ENCODE data around the gene RALGPS1.
A peak's percentile ranks its signal among the peaks of the same experiment; 100 is the strongest.

RALGPS1 gene

GRCh38 chr9:126981218-126981617 lies 66.6 kb downstream of the RALGPS1 start:
- H3K4me3 ChIP-seq (ENCODE audit: low read depth, low read length), result no peak overlapping the region
- DNase-seq (ENCODE audit: low read depth), result no peak

- H3K4me3 ChIP-seq (ENCODE audit: low read depth, low read length), result no peak overlapping the region
- no peak for DNase-seq (ENCODE audit: low read depth)
Measured at GRCh38 chr9:126982215-126983002, 67.8 kb downstream of the RALGPS1 start.

DNA sequence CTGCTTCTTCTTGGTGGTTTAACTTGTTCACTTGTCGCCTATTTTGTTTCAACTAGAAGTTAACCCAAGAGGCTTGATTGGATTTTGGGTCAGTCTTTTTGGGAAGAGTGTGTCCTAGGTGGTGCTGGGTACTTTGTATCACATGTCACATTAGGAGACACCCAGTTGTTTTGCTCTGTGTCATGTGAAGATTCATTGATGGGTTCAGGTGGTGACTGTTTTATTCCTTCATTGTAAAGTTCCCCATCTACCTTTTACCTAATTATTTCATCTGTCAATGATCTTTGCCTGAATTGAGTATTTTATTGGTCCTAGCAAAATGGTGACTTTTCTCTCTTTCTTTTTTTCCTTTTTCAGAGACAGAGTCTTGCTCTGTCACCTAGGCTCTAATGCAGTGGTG lies 69.2 kb downstream of the RALGPS1 start:
- H3K4me3 ChIP-seq (ENCODE audit: low read depth, low read length), result no peak overlapping the region
- DNase-seq (ENCODE audit: low read depth), result no peak

DNA sequence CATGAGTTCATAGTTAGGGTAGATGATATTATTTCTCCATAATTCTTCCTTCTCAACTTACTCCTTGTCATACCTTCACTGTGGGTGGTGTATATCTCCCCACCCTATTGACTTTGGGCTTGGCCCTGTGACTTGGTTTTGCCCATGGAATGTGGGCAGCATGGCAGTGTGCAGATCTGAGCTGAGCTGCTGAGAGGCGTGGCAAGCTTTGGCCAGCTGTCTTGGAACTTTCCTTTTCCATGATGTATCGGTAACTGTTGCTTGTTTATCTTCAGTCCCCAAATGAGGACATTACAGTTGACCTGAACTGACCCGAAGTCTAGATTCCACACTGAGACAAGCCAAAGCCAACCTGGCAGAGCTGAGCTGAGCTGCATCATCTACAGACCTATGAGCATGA lies 70.4 kb downstream of the RALGPS1 start:
- DNase-seq (ENCODE audit: low read depth), result no peak
- H3K4me3 ChIP-seq (ENCODE audit: low read depth, low read length), result no peak overlapping the region

- peak; percentile 36 for DNase-seq (ENCODE audit: low read depth)
- H3K4me3 ChIP-seq (ENCODE audit: low read depth, low read length), result no peak overlapping the region
Measured at GRCh38 chr9:126985870-126986498, 71.4 kb downstream of the RALGPS1 start.

DNA sequence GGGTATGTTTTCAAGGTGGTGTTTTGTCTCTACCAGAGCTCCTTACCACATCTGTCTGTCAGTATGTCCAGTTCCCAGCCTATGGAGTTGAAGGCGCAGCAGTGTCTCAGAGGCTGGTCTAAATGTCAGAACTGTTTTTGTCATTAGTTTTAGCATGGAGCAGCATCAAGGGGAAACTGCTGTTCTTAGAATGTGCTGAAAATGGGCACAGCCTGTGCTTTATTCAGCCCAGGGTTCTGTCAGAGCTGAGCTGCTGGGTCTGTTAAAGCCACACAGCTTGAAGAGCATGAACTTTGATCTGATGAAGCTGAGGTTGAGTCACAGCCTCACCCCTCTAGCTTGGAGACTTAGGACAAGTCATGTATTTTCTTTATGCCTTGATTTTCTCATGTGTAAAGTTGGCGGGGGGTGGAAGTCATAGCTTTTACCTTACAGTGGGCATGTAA lies 71.9 kb downstream of the RALGPS1 start:
- no peak overlapping the region for H3K4me3 ChIP-seq (ENCODE audit: low read depth, low read length)

GRCh38 chr9:126988857-126989256 lies 74.3 kb downstream of the RALGPS1 start:
- H3K4me3 ChIP-seq (ENCODE audit: low read depth, low read length), result no peak overlapping the region
- no peak for DNase-seq (ENCODE audit: low read depth)

More for the DNA sequence above, 71.9 kb downstream of the RALGPS1 start:
- no peak for DNase-seq (ENCODE audit: low read depth)

GRCh38 chr9:126989847-126990842 lies 75.6 kb downstream of the RALGPS1 start:
- no peak overlapping the region for H3K4me3 ChIP-seq (ENCODE audit: low read depth, low read length)
- DNase-seq (ENCODE audit: low read depth), result no peak

GRCh38 chr9:126991183-126991582 lies 76.6 kb downstream of the RALGPS1 start:
- DNase-seq (ENCODE audit: low read depth), result no peak

DNA sequence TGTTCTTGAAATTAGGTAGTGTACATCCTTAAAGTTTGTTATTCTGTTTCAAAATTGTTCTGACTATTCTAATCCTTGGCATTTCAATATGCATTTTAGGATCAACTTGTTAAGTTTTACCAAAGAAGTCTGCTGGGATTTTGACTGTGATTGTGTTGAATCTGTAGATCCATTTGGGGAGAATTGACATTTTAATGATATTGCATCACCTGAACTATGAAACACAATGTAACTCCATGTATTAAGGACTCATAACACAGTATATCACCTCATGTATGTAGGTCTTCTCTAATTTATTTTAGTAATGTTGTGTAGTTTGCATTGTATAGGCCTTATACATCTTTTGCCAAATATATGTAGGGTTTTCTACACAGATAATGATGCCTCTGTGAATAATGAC lies 77.8 kb downstream of the RALGPS1 start:
- DNase-seq (ENCODE audit: low read depth), result no peak
- no peak overlapping the region for H3K4me3 ChIP-seq (ENCODE audit: low read depth, low read length)

More at GRCh38 chr9:126991183-126991582, 76.6 kb downstream of the RALGPS1 start:
- H3K4me3 ChIP-seq (ENCODE audit: low read depth, low read length), result no peak overlapping the region

- no peak for DNase-seq (ENCODE audit: low read depth)
- no peak overlapping the region for H3K4me3 ChIP-seq (ENCODE audit: low read depth, low read length)
Measured at GRCh38 chr9:126999315-127000068, 84.9 kb downstream of the RALGPS1 start.

DNA sequence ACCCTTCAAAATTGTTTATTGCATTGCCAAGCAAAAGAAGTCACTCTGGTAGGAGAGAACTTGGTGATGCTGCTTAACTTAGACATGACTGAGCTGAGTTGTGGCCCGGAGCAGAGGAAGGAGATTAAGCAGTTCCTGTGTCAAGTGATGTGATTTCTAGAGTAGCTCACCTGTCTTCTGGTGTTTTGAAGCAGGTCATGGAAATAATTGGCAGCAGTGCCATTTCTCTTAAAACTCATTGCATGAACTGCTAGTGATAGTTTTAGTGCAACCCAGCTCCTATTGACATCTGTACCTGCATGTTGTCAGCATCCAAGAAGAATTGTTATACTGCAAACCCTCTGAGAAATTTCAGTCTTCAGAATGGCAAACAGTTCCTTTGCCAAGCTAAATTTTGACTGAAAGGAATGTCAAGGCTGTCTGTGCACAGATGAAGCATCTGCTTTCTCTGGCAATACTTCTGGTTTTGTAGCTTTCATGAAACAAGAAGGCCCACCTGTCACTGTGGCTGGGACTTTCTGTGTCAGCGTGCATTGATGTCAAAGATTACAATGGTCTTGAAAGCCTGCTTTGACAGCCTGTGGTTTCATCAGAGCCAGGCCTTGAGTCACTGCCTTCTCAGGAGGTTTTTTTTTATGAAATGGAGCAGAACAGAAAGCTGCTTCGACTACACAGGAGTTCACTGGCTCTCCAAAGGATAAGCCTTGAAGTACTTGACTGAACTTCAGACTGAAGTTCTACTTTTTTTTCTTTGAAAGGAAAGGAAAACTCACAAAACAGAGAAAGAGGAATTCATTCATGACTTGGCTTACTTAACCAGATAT lies 90.6 kb downstream of the RALGPS1 start:
- H3K4me3 ChIP-seq (ENCODE audit: low read depth, low read length), result no peak overlapping the region
- DNase-seq (ENCODE audit: low read depth), result peak; percentile 34

DNA sequence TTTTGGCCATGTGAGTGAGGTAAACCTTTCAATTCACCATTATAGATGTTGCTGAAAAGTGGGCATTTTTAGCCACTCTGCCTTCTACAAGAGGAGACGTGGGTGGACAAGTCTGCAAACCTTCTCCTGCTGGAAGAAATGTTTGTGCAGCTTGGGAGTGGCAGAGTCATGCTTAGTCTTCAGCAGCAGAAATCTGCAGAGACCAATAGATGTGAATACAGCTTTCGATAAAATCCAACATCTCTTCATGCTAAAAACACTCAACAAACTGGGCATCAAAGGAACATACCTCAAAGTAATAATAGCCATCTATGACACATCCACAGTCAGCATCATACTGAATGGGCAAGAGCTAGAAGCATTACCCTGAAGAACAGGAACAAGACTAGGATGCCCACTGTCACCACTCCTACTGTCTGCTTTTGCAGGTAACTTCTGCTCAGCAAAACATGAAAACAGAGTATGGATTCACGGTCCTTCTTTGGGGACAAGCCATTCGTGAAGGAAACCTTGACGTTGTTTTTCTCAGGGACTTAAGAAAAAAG lies 91.3 kb downstream of the RALGPS1 start:
- no peak for DNase-seq (ENCODE audit: low read depth)
- H3K4me3 ChIP-seq (ENCODE audit: low read depth, low read length), result no peak overlapping the region

GRCh38 chr9:127007638-127008037 lies 93.1 kb downstream of the RALGPS1 start:
- H3K4me3 ChIP-seq (ENCODE audit: low read depth, low read length), result no peak overlapping the region
- no peak for DNase-seq (ENCODE audit: low read depth)

- no peak for DNase-seq (ENCODE audit: low read depth)
- no peak overlapping the region for H3K4me3 ChIP-seq (ENCODE audit: low read depth, low read length)
Measured at GRCh38 chr9:127008076-127008475, 93.5 kb downstream of the RALGPS1 start.

- DNase-seq (ENCODE audit: low read depth), result no peak
- no peak overlapping the region for H3K4me3 ChIP-seq (ENCODE audit: low read depth, low read length)
Measured at GRCh38 chr9:127011772-127012171, 97.2 kb downstream of the RALGPS1 start.

DNA sequence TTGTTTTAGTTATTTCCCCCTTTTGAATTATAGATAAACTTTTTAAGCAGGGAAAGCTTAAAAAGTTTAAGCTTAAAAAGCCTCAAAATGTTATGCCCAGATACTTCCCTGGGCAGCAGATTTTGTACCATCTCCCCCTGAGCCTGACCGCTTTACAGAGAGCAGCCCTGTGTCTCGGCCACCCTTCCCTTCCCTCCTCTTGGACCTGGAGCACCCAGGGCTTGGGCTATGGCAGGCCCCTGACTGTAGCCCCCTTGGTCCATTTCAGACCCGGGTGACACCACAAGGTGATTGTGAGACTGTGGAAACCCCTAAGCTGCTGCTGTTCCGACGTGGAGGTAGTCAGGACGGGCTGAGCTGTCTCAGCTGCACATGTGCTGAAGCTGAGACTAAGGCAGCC lies 97.7 kb downstream of the RALGPS1 start:
- no peak for DNase-seq (ENCODE audit: low read depth)
- no peak overlapping the region for H3K4me3 ChIP-seq (ENCODE audit: low read depth, low read length)

- H3K4me3 ChIP-seq (ENCODE audit: low read depth, low read length), result no peak overlapping the region
- DNase-seq (ENCODE audit: low read depth), result no peak
Measured at GRCh38 chr9:127013597-127013996, 99.0 kb downstream of the RALGPS1 start.

Measured in skeletal muscle cell (primary cell).